ENCODE measurements around the gene HOXA3. TPM values are rescaled to one million over a fixed set of nuclear protein-coding genes. Genes with fewer than 3 reads are reported as not detected.

Gene HOXA3
- total and polyA plus RNA-seq, 2 experiments from 2014 or later, result 0.83 to 4.1 TPM

GRCh38 chr7:27156916-27157701 lies 4.7 kb upstream of the HOXA3 start:
- H3K27me3 ChIP-seq, result peaks cover 92% of the 10 kb centered on the region
- no peaks in the 10 kb centered on the region for H3K79me2 ChIP-seq
- H3K27ac ChIP-seq, result no peak overlapping the region
- H3K9me3 ChIP-seq (ENCODE audit: low read depth), result no peaks in the 10 kb centered on the region
- no peak overlapping the region for H3K4me3 ChIP-seq
- peaks cover 19% of the 10 kb centered on the region for H3K4me1 ChIP-seq (ENCODE audit: insufficient read depth)
- 38% methylated on average over 26 of the region's 30 CpGs for WGBS (ENCODE audit: low lambda C conversion rate, missing lambda C conversion rate)
- H3K36me3 ChIP-seq (replicated peaks; ENCODE audit: insufficient read depth, low read depth), result no peaks in the 10 kb centered on the region
- peak overlapping the region; percentile 76 for H2AFZ ChIP-seq
- DNase-seq (ENCODE audit: low spot score), result no peak
- TF ChIP-seq EZH2 (IDR thresholded peaks at IDR 0.05; ENCODE audit: borderline replicate concordance) (no peak), EZH2phosphoT487 (IDR thresholded peaks at IDR 0.05; ENCODE audit: low read depth, severe bottlenecking, unreplicated experiment) (no peak), CTCF (IDR thresholded peaks at IDR 0.05; ENCODE audit: poor library complexity) (no peak)
- H3K9me2 ChIP-seq (replicated peaks; ENCODE audit: insufficient read depth), result no peaks in the 10 kb centered on the region
- H4K20me1 ChIP-seq (ENCODE audit: insufficient read depth, poor library complexity, severe bottlenecking), result no peaks in the 10 kb centered on the region
- H3K4me2 ChIP-seq, result peak overlapping the region; percentile 79

GRCh38 chr7:27156508-27156898 lies 4.1 kb upstream of the HOXA3 start, which contains the start of gene HOXA7:
TSS of gene HOXA7 (minus strand) at chr7:27156675. CDS start at chr7:27156545, 130 bp downstream.
- Histone ChIP-seq H3K27me3 (peaks cover 91% of the 10 kb centered on the region), H2AFZ (peak within 1 kb of the TSS; percentile 76), H3K27ac (no peak within 1 kb of the TSS), H4K20me1 (ENCODE audit: insufficient read depth, poor library complexity, severe bottlenecking) (no peaks in the 10 kb centered on the region), H3K4me2 (peak within 1 kb of the TSS; percentile 79), H3K4me1 (ENCODE audit: insufficient read depth) (peaks cover 19% of the 10 kb centered on the region), H3K9me3 (ENCODE audit: low read depth) (no peaks in the 10 kb centered on the region), H3K79me2 (no peaks in the 10 kb centered on the region), H3K9me2 (replicated peaks; ENCODE audit: insufficient read depth) (no peaks in the 10 kb centered on the region), H3K4me3 (peak within 1 kb of the TSS; percentile 48), H3K36me3 (replicated peaks; ENCODE audit: insufficient read depth, low read depth) (no peaks in the 10 kb centered on the region)
- peak; percentile 87 for TF ChIP-seq EZH2phosphoT487 (IDR thresholded peaks at IDR 0.05; ENCODE audit: low read depth, severe bottlenecking, unreplicated experiment)
- TF ChIP-seq CTCF (IDR thresholded peaks at IDR 0.05; ENCODE audit: poor library complexity), result no peak
- TF ChIP-seq EZH2 (IDR thresholded peaks at IDR 0.05; ENCODE audit: borderline replicate concordance), result peak; percentile 84
- no peak for DNase-seq (ENCODE audit: low spot score)
- 9% methylated on average over 23 of the region's 33 CpGs for WGBS (ENCODE audit: low lambda C conversion rate, missing lambda C conversion rate)

- no peaks in the 10 kb centered on the region for H3K9me2 ChIP-seq (replicated peaks; ENCODE audit: insufficient read depth)
- H3K27ac ChIP-seq, result no peak overlapping the region
- H3K4me1 ChIP-seq (ENCODE audit: insufficient read depth), result peaks cover 14% of the 10 kb centered on the region
- H3K27me3 ChIP-seq, result peaks cover 94% of the 10 kb centered on the region
- no peaks in the 10 kb centered on the region for H3K9me3 ChIP-seq (ENCODE audit: low read depth)
- H3K4me2 ChIP-seq, result peak overlapping the region; percentile 79
- no peak for DNase-seq (ENCODE audit: low spot score)
- WGBS (ENCODE audit: low lambda C conversion rate, missing lambda C conversion rate), result 4% methylated on average over 62 of the region's 63 CpGs
- no peaks in the 10 kb centered on the region for H3K79me2 ChIP-seq
- no peaks in the 10 kb centered on the region for H4K20me1 ChIP-seq (ENCODE audit: insufficient read depth, poor library complexity, severe bottlenecking)
- TF ChIP-seq EZH2phosphoT487 (IDR thresholded peaks at IDR 0.05; ENCODE audit: low read depth, severe bottlenecking, unreplicated experiment) (no peak), CTCF (IDR thresholded peaks at IDR 0.05; ENCODE audit: poor library complexity) (no peak), EZH2 (IDR thresholded peaks at IDR 0.05; ENCODE audit: borderline replicate concordance) (peak; percentile 95)
- peak overlapping the region; percentile 76 for H2AFZ ChIP-seq
- H3K4me3 ChIP-seq, result peak overlapping the region; percentile 48
- no peaks in the 10 kb centered on the region for H3K36me3 ChIP-seq (replicated peaks; ENCODE audit: insufficient read depth, low read depth)
Observed at GRCh38 chr7:27155816-27156507, 3.6 kb upstream of the HOXA3 start.

Data from hepatocyte (in vitro differentiated cells).